HL-60 (cell line): ENCODE results near the gene RNFT2.

Experiments
- DNase-seq, 2 experiments: peaks; one replicate each; pipeline ENCODE4 v3.0.0-alpha.2; 2010 to 2020; ENCODE audit warnings: low read depth in 1 of 2, low spot score in 1 of 2
- H3K27ac ChIP-seq: fragments of 250-450 bp; sonication (Bioruptor Pico); replicated peaks from 2 replicates; pipeline ENCODE4 v1.5.1; 2020; ENCODE audit warnings: mild to moderate bottlenecking, moderate library complexity
- H3K27me3 ChIP-seq: fragments of 250-450 bp; sonication (Bioruptor Pico); 2 replicates; pipeline ENCODE4 v1.5.1; 2021; ENCODE audit warnings: mild to moderate bottlenecking, moderate library complexity; ENCODE audit not compliant: insufficient read depth, poor library complexity, severe bottlenecking
- H3K4me3 ChIP-seq: replicated peaks from 2 replicates; pipeline ENCODE4 v1.5.1; 2011; ENCODE audit warnings: mild to moderate bottlenecking, control low read depth, low read length; ENCODE audit not compliant: insufficient read depth
- CTCF ChIP-seq: IDR thresholded peaks from one replicate; pipeline ENCODE4 v1.5.1; 2011; ENCODE audit warnings: low read length, control low read depth, inconsistent platforms; ENCODE audit not compliant: insufficient read depth
- GABPA ChIP-seq: IDR thresholded peaks from 2 replicates; pipeline ENCODE4 v1.6.1; 2012; ENCODE audit warnings: low read depth
- POLR2AphosphoS5 ChIP-seq: IDR thresholded peaks from 2 replicates; pipeline ENCODE4 v1.6.1; 2012; ENCODE audit warnings: low read depth
- REST ChIP-seq: IDR thresholded peaks from 2 replicates; pipeline ENCODE4 v1.6.1; 2012; ENCODE audit warnings: low read depth; ENCODE audit not compliant: insufficient replicate concordance
- SPI1 ChIP-seq: IDR thresholded peaks from 2 replicates; pipeline ENCODE4 v1.6.1; 2012; ENCODE audit warnings: low read depth, mild to moderate bottlenecking, borderline replicate concordance

The RNFT2 gene

GRCh38 chr12:116852303-116852702, 114.2 kb downstream of the RNFT2 start:
- H3K27ac ChIP-seq: no peak overlapping the region
- H3K4me3 ChIP-seq: no peak overlapping the region
- TF ChIP-seq SPI1 (no peak), POLR2AphosphoS5 (no peak), CTCF (no peak), REST (no peak), GABPA (no peak)
- no peak for DNase-seq
- H3K27me3 ChIP-seq: no peaks in the 10 kb centered on the region

DNA sequence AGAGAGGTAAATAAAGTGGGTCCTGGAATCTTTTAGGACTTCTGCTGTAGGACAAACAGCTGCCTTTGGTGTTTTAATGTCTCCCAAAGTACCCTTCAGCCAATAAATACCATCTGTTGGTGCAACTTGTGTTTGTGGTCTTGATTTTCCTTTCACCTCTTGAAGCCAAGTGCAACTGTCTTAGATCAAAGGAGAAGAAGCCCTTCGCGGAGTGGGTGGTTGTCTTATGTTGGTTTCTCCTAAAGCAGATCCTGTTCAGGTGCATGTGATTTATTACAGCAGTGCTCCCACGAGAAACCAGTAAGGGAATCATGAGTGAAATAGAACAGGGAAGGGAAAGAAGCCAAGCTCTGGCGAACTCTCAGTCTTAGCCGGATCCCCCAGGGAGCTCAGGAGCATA, 115.4 kb downstream of the RNFT2 start:
- Histone ChIP-seq H3K27ac (no peak overlapping the region), H3K27me3 (no peaks in the 10 kb centered on the region), H3K4me3 (no peak overlapping the region)
- DNase-seq: no peak
- TF ChIP-seq SPI1 (no peak), POLR2AphosphoS5 (no peak), REST (no peak), GABPA (no peak), CTCF (no peak)

DNA sequence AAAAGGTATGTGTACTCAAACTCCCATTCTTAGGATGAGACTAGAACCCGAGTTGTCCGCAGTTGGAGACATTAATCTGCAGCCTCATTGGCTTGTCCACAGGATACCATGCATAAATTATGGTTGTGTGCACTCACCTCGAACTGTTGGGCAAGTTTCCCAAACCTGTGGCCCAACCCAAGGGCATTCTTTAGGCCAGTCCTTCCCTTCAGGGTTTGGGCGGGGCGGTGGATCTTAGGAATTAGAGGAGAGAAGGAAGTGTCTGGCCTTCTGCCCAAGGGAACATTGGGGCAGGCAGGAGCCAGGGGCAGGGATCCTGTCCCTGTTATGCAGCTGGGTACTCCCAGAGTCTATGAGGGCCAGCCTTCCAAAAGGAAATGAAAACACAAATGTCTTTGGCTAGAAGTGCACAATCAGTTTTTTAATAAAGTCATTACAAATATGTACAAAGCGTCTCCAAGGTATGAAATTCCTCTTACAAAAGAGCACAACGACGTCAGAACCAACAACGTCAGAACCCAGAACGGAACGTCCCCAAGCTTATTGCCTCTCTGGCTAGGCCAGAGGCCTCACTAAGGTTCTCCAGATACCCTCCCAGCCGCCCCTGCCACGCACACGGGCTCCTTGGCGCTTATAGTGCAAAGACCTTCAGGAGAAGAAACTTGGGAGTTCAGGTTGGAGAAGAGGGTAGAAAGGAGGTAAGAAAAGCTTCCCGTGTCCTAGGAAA, 117.8 kb downstream of the RNFT2 start:
- no peak overlapping the region for H3K27ac ChIP-seq
- TF ChIP-seq SPI1: no peak
- TF ChIP-seq CTCF: no peak
- TF ChIP-seq REST: no peak
- no peak for TF ChIP-seq POLR2AphosphoS5
- no peak for TF ChIP-seq GABPA
- no peak for DNase-seq
- peaks cover 2% of the 10 kb centered on the region for H3K27me3 ChIP-seq
- no peak overlapping the region for H3K4me3 ChIP-seq
